GM12891 (cell line): ENCODE data around the gene AIG1.

Experiments
- POLR2A ChIP-seq: IDR thresholded peaks from 2 replicates; pipeline ENCODE4 v1.6.1; 2011; ENCODE audit warnings: low read depth, low read length, control low read depth
- POLR2AphosphoS5 ChIP-seq: IDR thresholded peaks from 2 replicates; pipeline ENCODE4 v1.6.1; 2011; ENCODE audit warnings: low read depth, low read length, control low read depth
- TAF1 ChIP-seq: IDR thresholded peaks from 2 replicates; pipeline ENCODE4 v1.6.1; 2011; ENCODE audit warnings: low read depth, low read length, control low read depth

GRCh38 chr6:143374014-143374413, 313.3 kb downstream of the AIG1 start:
- no peak for TF ChIP-seq POLR2A
- TF ChIP-seq TAF1: no peak
- TF ChIP-seq POLR2AphosphoS5: no peak
